HG02759 (cell line): ENCODE results near the gene ZNF683.

Experiments
- ATAC-seq: cut with Tn5 transposase; IDR thresholded peaks from one replicate; pipeline ENCODE4 v1.9.1; 2021; ENCODE audit warnings: mild to moderate bottlenecking, moderate library complexity; ENCODE audit not compliant: unreplicated experiment

ZNF683 gene

GRCh38 chr1:26359981-26360806, 12.4 kb downstream of the ZNF683 start:
- no peak for ATAC-seq

GRCh38 chr1:26358411-26359384, 13.9 kb downstream of the ZNF683 start:
- no peak for ATAC-seq

- no peak for ATAC-seq
These were observed 15.4 kb downstream of the ZNF683 start for GRCh38 chr1:26357121-26357602.

- ATAC-seq = no peak
These were observed 16.4 kb downstream of the ZNF683 start for GRCh38 chr1:26356106-26356505.

- no peak for ATAC-seq
These were observed 17.6 kb downstream of the ZNF683 start for GRCh38 chr1:26354972-26355371.

DNA sequence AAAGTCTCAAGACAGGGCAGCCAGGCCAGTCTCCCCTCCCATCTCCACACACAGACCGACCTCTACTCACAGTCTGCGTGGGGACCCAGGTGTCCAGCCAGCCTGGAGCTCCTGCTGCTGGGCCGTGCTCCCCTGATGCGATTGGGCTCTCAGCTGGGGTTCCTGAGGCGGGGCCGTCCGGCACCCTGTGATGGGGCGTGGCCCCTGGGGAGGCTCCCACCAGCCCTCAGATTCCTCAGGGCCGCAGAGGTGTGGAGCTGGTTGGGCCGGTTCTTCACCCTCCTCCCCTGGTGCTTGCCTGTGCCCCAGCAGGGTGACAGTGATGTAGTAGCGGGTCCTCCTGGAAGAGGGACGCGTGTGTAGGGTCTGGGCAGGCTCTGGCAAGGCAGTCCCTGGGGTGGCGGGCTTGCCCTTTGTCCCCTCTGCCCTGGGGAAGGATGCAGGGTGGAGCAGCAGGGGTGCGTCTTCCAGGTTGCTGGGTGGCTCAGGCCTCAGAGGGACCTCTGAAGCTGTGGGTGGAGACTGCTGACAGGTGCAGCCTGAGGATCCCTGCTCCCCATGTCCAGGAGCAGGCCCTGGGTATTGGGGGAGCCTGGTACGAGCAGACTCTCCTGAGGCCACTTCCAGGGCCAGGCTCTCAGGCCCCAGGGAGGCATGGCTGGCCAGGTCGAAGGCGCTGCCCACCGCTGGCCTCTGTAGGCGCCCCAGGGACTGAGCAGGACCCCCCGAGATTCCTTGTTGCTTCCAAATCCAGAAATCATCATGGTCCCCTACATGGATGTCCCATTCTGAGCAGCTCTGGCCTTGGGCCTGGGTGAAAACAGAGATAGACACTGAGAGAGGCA, 18.4 kb downstream of the ZNF683 start, which contains the start of gene CRYBG2:
TSS of gene CRYBG2 (minus strand) at position 155 of the 845 bp plus-strand sequence. CDS start 7,473 bp downstream, outside the sequence.
- ATAC-seq = no peak

DNA sequence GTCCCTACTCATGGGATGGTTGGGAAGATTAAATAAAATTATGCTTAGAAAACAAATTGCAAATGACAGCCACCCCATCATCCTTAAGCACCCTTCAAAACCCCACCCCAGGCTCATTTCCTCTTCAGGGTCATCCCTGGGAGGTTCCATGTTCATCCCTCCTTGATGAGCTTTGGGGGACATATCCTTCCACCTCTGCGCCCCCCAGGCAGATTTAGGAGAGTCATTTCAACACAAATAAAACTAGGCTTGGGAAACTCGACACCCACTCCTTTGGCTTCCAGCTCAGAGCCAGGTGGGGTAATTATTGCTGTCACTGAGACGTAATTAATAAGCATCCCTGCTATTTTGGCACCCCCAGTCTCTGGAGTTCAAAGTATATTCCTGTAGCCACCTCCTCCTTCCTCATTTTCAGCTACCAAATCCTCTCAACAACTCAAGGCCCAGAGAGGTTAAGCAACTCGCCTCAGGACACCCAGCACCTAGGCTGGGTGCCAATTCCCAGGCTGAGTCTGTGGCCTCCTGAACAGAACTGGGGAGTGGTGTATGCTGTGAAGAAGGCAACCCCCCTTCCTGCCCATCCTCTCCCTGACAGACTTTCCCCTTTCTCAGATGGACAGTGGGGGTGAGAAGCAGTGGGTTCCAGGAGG, 19.2 kb downstream of the ZNF683 start:
- no peak for ATAC-seq

DNA sequence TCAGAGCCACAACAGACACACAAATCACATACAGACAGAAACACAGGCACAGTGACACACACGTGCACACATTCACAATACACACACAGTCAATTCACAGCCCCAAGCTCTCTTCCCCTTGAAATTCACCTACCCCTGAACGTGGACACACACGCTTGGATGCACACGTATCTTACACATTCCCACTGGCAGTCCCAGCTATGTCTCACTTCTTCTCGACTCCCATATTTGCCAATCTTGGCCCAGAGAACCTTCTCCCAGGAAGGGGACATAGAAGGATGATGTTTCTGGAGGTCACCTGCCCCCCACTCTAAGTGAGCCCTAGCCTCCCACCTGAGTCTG, 20.2 kb downstream of the ZNF683 start:
- no peak for ATAC-seq

GRCh38 chr1:26351590-26352337, 20.8 kb downstream of the ZNF683 start:
- ATAC-seq = no peak

DNA sequence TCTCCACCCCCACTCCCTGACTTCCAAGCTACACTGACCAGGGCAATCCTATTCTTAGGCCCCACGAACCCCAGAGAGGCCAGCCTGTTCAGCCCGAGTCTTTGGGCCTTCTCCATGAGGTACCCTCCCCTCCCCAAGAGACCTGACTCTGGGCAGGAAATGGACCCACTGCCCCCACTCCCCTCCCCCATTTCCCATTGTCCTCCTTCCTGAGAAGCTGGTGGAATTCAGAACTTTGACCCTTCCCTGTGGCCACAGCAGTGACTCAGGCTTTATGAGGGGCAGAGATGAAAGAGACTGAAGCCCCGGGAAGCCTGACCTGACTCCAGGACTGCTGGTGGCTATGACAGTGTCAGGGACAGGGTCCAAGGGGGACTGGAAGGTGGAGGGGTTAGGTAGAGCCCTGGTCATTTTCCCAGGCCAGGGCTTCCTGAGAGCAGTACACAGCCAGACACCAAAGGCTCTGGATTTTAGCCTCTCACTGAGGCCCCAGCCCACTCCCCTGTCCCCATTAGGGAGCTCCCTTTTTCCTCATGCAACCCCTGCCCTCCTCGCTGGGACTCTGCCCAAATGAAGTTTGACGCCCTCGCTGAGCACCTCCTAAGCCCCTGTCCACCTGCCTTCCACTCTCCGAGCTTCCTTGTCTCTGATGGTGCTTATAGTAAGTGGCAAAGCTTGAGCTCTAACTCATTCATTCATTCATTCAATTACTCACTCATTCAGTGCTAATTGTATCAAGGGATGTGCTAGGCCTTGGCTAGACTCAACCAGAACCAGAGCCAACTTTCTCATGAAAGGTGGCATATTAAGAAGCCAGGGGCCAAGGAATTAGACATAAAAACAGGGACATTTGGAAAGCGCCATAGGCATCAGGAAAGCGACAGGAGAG, 21.6 kb downstream of the ZNF683 start:
- no peak for ATAC-seq

DNA sequence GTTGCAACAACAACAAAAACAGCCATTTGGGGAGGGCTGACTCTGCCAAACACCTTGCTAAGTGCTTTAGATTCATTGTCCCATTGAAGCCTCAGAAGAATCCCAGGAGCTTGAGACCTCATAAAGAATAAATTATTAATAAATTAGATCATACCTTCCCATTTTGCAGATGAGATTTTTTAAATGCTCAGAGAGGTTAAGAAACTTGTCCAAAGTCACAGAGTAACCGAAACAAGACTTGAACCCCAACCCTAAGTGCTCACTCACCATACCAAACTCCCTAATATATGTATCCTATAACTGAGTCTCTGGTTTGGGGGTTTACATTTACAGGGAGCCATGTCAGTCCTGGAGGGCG, 22.2 kb downstream of the ZNF683 start:
- ATAC-seq = no peak

GRCh38 chr1:26349877-26350244, 22.7 kb downstream of the ZNF683 start:
- no peak for ATAC-seq

- ATAC-seq = no peak
These were observed 23.2 kb downstream of the ZNF683 start for GRCh38 chr1:26349188-26349876.

DNA sequence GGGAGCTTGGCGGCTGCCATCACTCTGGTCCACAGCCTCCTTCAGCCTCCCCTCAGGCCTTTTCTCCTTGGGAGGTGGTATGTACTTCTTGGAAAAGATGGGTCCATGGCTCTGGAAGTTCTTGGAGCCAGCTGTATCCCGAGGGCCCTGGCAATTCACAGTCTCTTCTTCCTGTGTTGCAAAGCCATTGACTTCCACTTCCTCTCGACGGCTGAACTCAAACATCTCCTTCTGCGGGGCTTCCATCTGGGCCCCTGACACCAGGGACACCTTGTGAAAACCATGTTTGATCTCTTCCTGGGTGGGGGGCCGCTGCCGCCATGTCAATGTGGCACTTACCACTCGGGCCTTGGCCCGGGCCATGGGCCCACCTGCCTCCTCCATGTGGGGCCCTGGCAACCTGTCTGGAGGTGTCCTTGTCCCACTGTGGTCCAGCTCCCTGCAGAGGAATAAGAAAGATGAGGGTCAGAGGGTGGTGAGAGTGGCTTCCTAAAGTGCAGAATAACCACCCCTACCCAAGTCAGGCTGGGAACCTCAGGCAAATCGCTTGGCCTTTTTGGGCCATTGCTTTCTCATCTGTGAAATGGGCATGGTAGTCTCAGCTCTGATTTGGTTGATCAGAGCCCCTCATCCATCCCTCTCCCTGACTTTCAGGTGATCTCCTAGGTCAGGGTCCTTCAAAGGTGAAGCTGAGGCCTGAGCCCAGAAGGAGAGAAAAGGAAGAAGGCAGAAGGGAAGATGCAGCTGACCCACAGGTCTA, 26.1 kb downstream of the ZNF683 start:
- ATAC-seq = no peak

GRCh38 chr1:26345718-26346117, 26.8 kb downstream of the ZNF683 start:
- ATAC-seq = no peak

- no peak for ATAC-seq
These were observed 28.2 kb downstream of the ZNF683 start for GRCh38 chr1:26344147-26344920.
